ENCODE data around the gene NOTO.

NOTO gene

GRCh38 chr2:73200281-73200680 lies 2.1 kb upstream of the NOTO start:
- peak; percentile 18 for DNase-seq (ENCODE audit: low spot score)

- DNase-seq (ENCODE audit: low spot score), result no peak
Observed at GRCh38 chr2:73203055-73203681, 794 bp downstream of the NOTO start.

- no peak for DNase-seq (ENCODE audit: low spot score)
Observed at GRCh38 chr2:73205611-73206010, 3.2 kb downstream of the NOTO start.

GRCh38 chr2:73208258-73208657 lies 5.9 kb downstream of the NOTO start:
- DNase-seq (ENCODE audit: low spot score), result no peak

- DNase-seq (ENCODE audit: low spot score), result no peak
Observed at GRCh38 chr2:73210019-73210418, 7.6 kb downstream of the NOTO start.

GRCh38 chr2:73210696-73211095 lies 8.3 kb downstream of the NOTO start:
- DNase-seq (ENCODE audit: low spot score), result no peak

- DNase-seq (ENCODE audit: low spot score), result no peak
Observed at GRCh38 chr2:73212098-73212447, 9.7 kb downstream of the NOTO start.

GRCh38 chr2:73212448-73213176 lies 10.2 kb downstream of the NOTO start:
- peak; percentile 74 for DNase-seq (ENCODE audit: low spot score)

GRCh38 chr2:73214120-73215035 lies 12.0 kb downstream of the NOTO start, which contains the start of gene SMYD5:
Gene SMYD5, plus strand, starts transcription at chr2:73214245. Its CDS starts 22 bp downstream, at chr2:73214267.
- DNase-seq (ENCODE audit: low spot score), result peak; percentile 84

- DNase-seq (ENCODE audit: low spot score), result no peak
Observed at GRCh38 chr2:73215254-73215653, 12.9 kb downstream of the NOTO start.

- no peak for DNase-seq (ENCODE audit: low spot score)
Observed at GRCh38 chr2:73217160-73217559, 14.8 kb downstream of the NOTO start.

- DNase-seq (ENCODE audit: low spot score), result peak; percentile 9
Observed at GRCh38 chr2:73217826-73218225, 15.5 kb downstream of the NOTO start.

GRCh38 chr2:73218298-73218697 lies 15.9 kb downstream of the NOTO start:
- DNase-seq (ENCODE audit: low spot score), result peak; percentile 40

- DNase-seq (ENCODE audit: low spot score), result no peak
Observed at GRCh38 chr2:73223821-73224220, 21.4 kb downstream of the NOTO start.

- DNase-seq (ENCODE audit: low spot score), result no peak
Observed at GRCh38 chr2:73225513-73226360, 23.4 kb downstream of the NOTO start.

GRCh38 chr2:73227086-73227485 lies 24.7 kb downstream of the NOTO start:
- DNase-seq (ENCODE audit: low spot score), result no peak

GRCh38 chr2:73228631-73229030 lies 26.3 kb downstream of the NOTO start:
- DNase-seq (ENCODE audit: low spot score), result no peak

GRCh38 chr2:73232403-73233153 lies 30.2 kb downstream of the NOTO start:
- DNase-seq (ENCODE audit: low spot score), result peak; percentile 24

GRCh38 chr2:73233154-73233931 lies 31.0 kb downstream of the NOTO start, which contains the start of gene PRADC1:
Gene PRADC1, minus strand, starts transcription at chr2:73233239. Its CDS starts 79 bp downstream, at chr2:73233160.
- DNase-seq (ENCODE audit: low spot score), result peak; percentile 100

Measured in kidney tubule cell (primary cell).